Activated CD4-positive, alpha-beta memory T cell treated with anti-CD3 and anti-CD28 coated beads for 36 hours (primary cell): ENCODE results near the gene ITPR3. TPM values are rescaled to one million over a fixed set of nuclear protein-coding genes. Genes with fewer than 3 reads are reported as not detected.

Experiments
- CTCF ChIA-PET: fragments of 350-600 bp; sonication (Branson Sonifier 250); formaldehyde crosslinking; loops from one replicate; lab custom pipeline; 2021; ENCODE audit warnings: antibody characterized with exemption, inconsistent platforms; lab: Charles Lee
- POLR2A ChIA-PET: fragments of 350-600 bp; sonication (Branson Sonifier 250); formaldehyde crosslinking; loops from one replicate; lab custom pipeline; 2021; ENCODE audit warnings: antibody characterized with exemption; lab: Charles Lee
- DNase-seq: peaks from one replicate; pipeline ENCODE4 v3.0.0-alpha.2; 2020
- H3K27ac Mint-ChIP-seq: one replicate; pipeline ENCODE4 v1.8.0; 2021; ENCODE audit warnings: mixed read lengths
- H3K27me3 Mint-ChIP-seq: one replicate; pipeline ENCODE4 v1.8.0; 2021; ENCODE audit warnings: mixed read lengths
- H3K36me3 Mint-ChIP-seq: one replicate; pipeline ENCODE4 v1.8.0; 2021; ENCODE audit warnings: mixed read lengths
- H3K4me1 Mint-ChIP-seq: one replicate; pipeline ENCODE4 v1.8.0; 2021; ENCODE audit warnings: low read depth, mixed read lengths
- H3K4me3 Mint-ChIP-seq: one replicate; pipeline ENCODE4 v1.8.0; 2021; ENCODE audit warnings: mild to moderate bottlenecking, mixed read lengths
- H3K9me3 Mint-ChIP-seq: one replicate; pipeline ENCODE4 v1.8.0; 2021; ENCODE audit warnings: mixed read lengths
- intact Hi-C: fragments of 100-400 bp; cut with micrococcal nuclease; formaldehyde crosslinking; loops from one replicate; pipeline ENCODE4 v1.15.1; 2023
- total RNA-seq, 2 experiments: library from RNA; stranded (reverse); gene quantifications; one replicate each; pipeline ENCODE4 v1.2.3, GENCODE V29; 2021

ITPR3 gene
- total RNA-seq, 2 experiments from 2014 or later: 41.6 to 45.6 TPM

- intact Hi-C loops: no loop called here
- Mint-ChIP-seq H3K9me3 (no peaks in the 10 kb centered on the region), H3K27me3 (no peaks in the 10 kb centered on the region), H3K27ac (no peak overlapping the region), H3K36me3 (no peaks in the 10 kb centered on the region), H3K4me3 (no peak overlapping the region), H3K4me1 (no peaks in the 10 kb centered on the region)
- DNase-seq: no peak
- ChIA-PET CTCF (interaction anchor here (2.0 kb wide), 1 partner anchor 9 kb away, joined by 6 read pairs; no protein-coding TSS in a partner anchor), POLR2A (no interaction called here)
Measured at GRCh38 chr6:33735216-33735615, 114.1 kb downstream of the ITPR3 start.

GRCh38 chr6:33737267-33738026, 116.3 kb downstream of the ITPR3 start:
- Mint-ChIP-seq H3K27ac (no peak overlapping the region), H3K4me1 (no peaks in the 10 kb centered on the region), H3K27me3 (no peaks in the 10 kb centered on the region), H3K4me3 (no peak overlapping the region), H3K36me3 (no peaks in the 10 kb centered on the region), H3K9me3 (no peaks in the 10 kb centered on the region)
- intact Hi-C loops: no loop called here
- POLR2A ChIA-PET: no interaction called here
- CTCF ChIA-PET: interaction anchor here (1.0 to 1.2 kb wide), 2 partner anchors 34 to 426 kb away, joined by 3 read pairs; no protein-coding TSS in a partner anchor
- no peak for DNase-seq

GRCh38 chr6:33738153-33738552, 117.0 kb downstream of the ITPR3 start:
- H3K27me3 Mint-ChIP-seq: peaks cover 4% of the 10 kb centered on the region
- no peak overlapping the region for H3K27ac Mint-ChIP-seq
- DNase-seq: no peak
- H3K4me3 Mint-ChIP-seq: no peak overlapping the region
- ChIA-PET POLR2A (no interaction called here), CTCF (interaction anchor here (1.0 to 1.5 kb wide), 3 partner anchors 33 to 426 kb away, joined by 3 to 5 read pairs (median 3); no protein-coding TSS in a partner anchor)
- no peaks in the 10 kb centered on the region for H3K4me1 Mint-ChIP-seq
- intact Hi-C loops: no loop called here
- H3K36me3 Mint-ChIP-seq: no peaks in the 10 kb centered on the region
- H3K9me3 Mint-ChIP-seq: no peaks in the 10 kb centered on the region

- Mint-ChIP-seq H3K4me3 (no peak overlapping the region), H3K27ac (no peak overlapping the region), H3K27me3 (peaks cover 4% of the 10 kb centered on the region), H3K4me1 (no peaks in the 10 kb centered on the region), H3K9me3 (no peaks in the 10 kb centered on the region), H3K36me3 (no peaks in the 10 kb centered on the region)
- intact Hi-C loops: no loop called here
- CTCF ChIA-PET: interaction anchor here (1.5 kb wide), 1 partner anchor 32 kb away, joined by 5 read pairs; no protein-coding TSS in a partner anchor
- no peak for DNase-seq
- POLR2A ChIA-PET: no interaction called here
Measured at GRCh38 chr6:33738879-33739278, 117.8 kb downstream of the ITPR3 start.

GRCh38 chr6:33739571-33739970, 118.4 kb downstream of the ITPR3 start:
- Mint-ChIP-seq H3K9me3 (no peaks in the 10 kb centered on the region), H3K4me1 (peaks cover 2% of the 10 kb centered on the region), H3K27me3 (peaks cover 7% of the 10 kb centered on the region), H3K36me3 (no peaks in the 10 kb centered on the region), H3K4me3 (no peak overlapping the region), H3K27ac (no peak overlapping the region)
- intact Hi-C loops: no loop called here
- no peak for DNase-seq
- POLR2A ChIA-PET: no interaction called here
- CTCF ChIA-PET: interaction anchor here (0.7 to 1.5 kb wide), 2 partner anchors 32 to 1501 kb away, joined by 3 to 5 read pairs; no protein-coding TSS in a partner anchor

GRCh38 chr6:33740204-33740608, 119.1 kb downstream of the ITPR3 start:
- DNase-seq: no peak
- intact Hi-C loops: no loop called here
- Mint-ChIP-seq H3K27me3 (peaks cover 7% of the 10 kb centered on the region), H3K36me3 (no peaks in the 10 kb centered on the region), H3K4me3 (no peak overlapping the region), H3K4me1 (peaks cover 2% of the 10 kb centered on the region), H3K27ac (no peak overlapping the region), H3K9me3 (no peaks in the 10 kb centered on the region)
- ChIA-PET POLR2A (no interaction called here), CTCF (no interaction called here)

GRCh38 chr6:33740794-33741193, 119.7 kb downstream of the ITPR3 start:
- DNase-seq: no peak
- Mint-ChIP-seq H3K4me1 (peaks cover 2% of the 10 kb centered on the region), H3K36me3 (no peaks in the 10 kb centered on the region), H3K9me3 (no peaks in the 10 kb centered on the region), H3K27me3 (peaks cover 7% of the 10 kb centered on the region), H3K4me3 (no peak overlapping the region), H3K27ac (no peak overlapping the region)
- ChIA-PET CTCF (no interaction called here), POLR2A (no interaction called here)
- intact Hi-C loops: no loop called here

- peaks cover 2% of the 10 kb centered on the region for H3K4me1 Mint-ChIP-seq
- peaks cover 7% of the 10 kb centered on the region for H3K27me3 Mint-ChIP-seq
- intact Hi-C loops: no loop called here
- DNase-seq: no peak
- no peak overlapping the region for H3K4me3 Mint-ChIP-seq
- no peak overlapping the region for H3K27ac Mint-ChIP-seq
- ChIA-PET CTCF (interaction anchor here (1.7 to 4.8 kb wide), 3 partner anchors 29 to 285 kb away, joined by 5 to 39 read pairs (median 19); partner anchors contain the start of gene UQCC2), POLR2A (no interaction called here)
- H3K36me3 Mint-ChIP-seq: no peaks in the 10 kb centered on the region
- H3K9me3 Mint-ChIP-seq: no peaks in the 10 kb centered on the region
Measured at GRCh38 chr6:33742092-33742491, 121.0 kb downstream of the ITPR3 start.

- H3K9me3 Mint-ChIP-seq: no peaks in the 10 kb centered on the region
- no peaks in the 10 kb centered on the region for H3K36me3 Mint-ChIP-seq
- H3K27me3 Mint-ChIP-seq: peaks cover 7% of the 10 kb centered on the region
- CTCF ChIA-PET: interaction anchor here (0.7 to 4.8 kb wide), 10 partner anchors 11 to 285 kb away, joined by 3 to 39 read pairs (median 5); partner anchors contain the start of genes BAK1 and UQCC2
- H3K4me3 Mint-ChIP-seq: no peak overlapping the region
- H3K4me1 Mint-ChIP-seq: peaks cover 2% of the 10 kb centered on the region
- no peak overlapping the region for H3K27ac Mint-ChIP-seq
- no peak for DNase-seq
- POLR2A ChIA-PET: no interaction called here
- intact Hi-C loops: no loop called here
Measured at GRCh38 chr6:33742837-33743236, 121.7 kb downstream of the ITPR3 start.

GRCh38 chr6:33744001-33744848, 123.1 kb downstream of the ITPR3 start:
- no peak overlapping the region for H3K27ac Mint-ChIP-seq
- intact Hi-C loops: loop anchor here (1.0 kb wide), 2 partner anchors 159 to 283 kb away; no protein-coding TSS in a partner anchor
- H3K36me3 Mint-ChIP-seq: no peaks in the 10 kb centered on the region
- DNase-seq: peak; percentile 82
- no peak overlapping the region for H3K4me3 Mint-ChIP-seq
- peaks cover 7% of the 10 kb centered on the region for H3K27me3 Mint-ChIP-seq
- CTCF ChIA-PET: interaction anchor here (0.5 to 4.8 kb wide), 27 partner anchors 8 to 1068 kb away, joined by 3 to 39 read pairs (median 4); partner anchors contain the start of genes BAK1 and UQCC2
- H3K9me3 Mint-ChIP-seq: no peaks in the 10 kb centered on the region
- POLR2A ChIA-PET: no interaction called here
- H3K4me1 Mint-ChIP-seq: peaks cover 2% of the 10 kb centered on the region

GRCh38 chr6:33744895-33745546, 123.9 kb downstream of the ITPR3 start:
- Mint-ChIP-seq H3K27me3 (peaks cover 7% of the 10 kb centered on the region), H3K4me3 (no peak overlapping the region), H3K27ac (no peak overlapping the region), H3K4me1 (peaks cover 2% of the 10 kb centered on the region), H3K9me3 (no peaks in the 10 kb centered on the region), H3K36me3 (no peaks in the 10 kb centered on the region)
- DNase-seq: no peak
- ChIA-PET CTCF (interaction anchor here (0.7 to 4.8 kb wide), 20 partner anchors 9 to 411 kb away, joined by 3 to 39 read pairs (median 6); partner anchors contain the start of gene UQCC2), POLR2A (no interaction called here)
- intact Hi-C loops: loop anchor here (1.0 kb wide), 2 partner anchors 160 to 282 kb away; no protein-coding TSS in a partner anchor
